ENCODE measurements around the gene UHRF2. TPM values are rescaled to one million over a fixed set of nuclear protein-coding genes. Genes with fewer than 3 reads are reported as not detected.

The UHRF2 gene
- total RNA-seq, 1 donor from 2014 or later, result 22.8 TPM

DNA sequence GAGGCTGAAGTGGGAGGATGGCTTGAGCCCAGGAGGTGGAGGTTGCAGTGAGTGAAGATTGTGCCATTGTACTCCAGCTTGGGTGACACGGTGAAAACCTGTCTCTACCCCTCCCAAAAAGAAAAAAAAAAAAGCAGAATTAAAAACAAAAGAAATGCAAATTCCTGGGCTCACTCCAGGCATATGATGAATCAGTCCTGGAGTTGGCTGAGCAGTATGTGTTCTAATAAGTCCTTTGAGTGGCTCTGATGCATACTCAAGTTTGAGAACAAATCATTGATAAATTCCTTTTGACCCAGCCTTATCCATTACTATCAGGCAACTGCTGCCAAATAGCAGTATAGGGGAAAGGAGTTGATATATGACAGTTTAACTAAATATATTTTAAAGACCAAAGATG, 28.3 kb downstream of the UHRF2 start:
- DNase-seq (ENCODE audit: low spot score in 2 of 2), result no peak
- H3K4me1 ChIP-seq, result peaks cover 0 to 11% of the 10 kb centered on the region in 2 donors

DNA sequence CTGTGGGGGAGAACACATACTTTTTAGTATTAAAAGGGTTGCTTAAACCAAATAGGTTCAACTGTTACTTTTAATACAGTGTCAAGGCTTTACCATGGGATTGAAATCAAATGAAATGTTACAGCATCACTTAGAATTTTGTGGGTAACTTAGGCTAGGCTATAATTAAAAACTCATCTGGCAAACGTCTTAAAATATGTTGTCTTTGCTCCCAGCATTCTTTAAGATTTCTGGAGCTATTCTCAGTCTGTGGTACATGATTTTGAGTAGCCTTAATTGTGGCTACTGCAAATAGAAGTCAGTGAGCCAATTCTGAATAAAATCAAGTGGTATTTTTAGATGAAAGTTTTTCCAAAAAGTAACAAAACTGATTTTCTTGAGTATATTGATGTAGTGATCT, 30.7 kb downstream of the UHRF2 start:
- DNase-seq (ENCODE audit: low spot score in 2 of 2), result no peak
- H3K4me1 ChIP-seq, result peaks cover 0 to 11% of the 10 kb centered on the region in 2 donors
- TF ChIP-seq, protein P1, sequence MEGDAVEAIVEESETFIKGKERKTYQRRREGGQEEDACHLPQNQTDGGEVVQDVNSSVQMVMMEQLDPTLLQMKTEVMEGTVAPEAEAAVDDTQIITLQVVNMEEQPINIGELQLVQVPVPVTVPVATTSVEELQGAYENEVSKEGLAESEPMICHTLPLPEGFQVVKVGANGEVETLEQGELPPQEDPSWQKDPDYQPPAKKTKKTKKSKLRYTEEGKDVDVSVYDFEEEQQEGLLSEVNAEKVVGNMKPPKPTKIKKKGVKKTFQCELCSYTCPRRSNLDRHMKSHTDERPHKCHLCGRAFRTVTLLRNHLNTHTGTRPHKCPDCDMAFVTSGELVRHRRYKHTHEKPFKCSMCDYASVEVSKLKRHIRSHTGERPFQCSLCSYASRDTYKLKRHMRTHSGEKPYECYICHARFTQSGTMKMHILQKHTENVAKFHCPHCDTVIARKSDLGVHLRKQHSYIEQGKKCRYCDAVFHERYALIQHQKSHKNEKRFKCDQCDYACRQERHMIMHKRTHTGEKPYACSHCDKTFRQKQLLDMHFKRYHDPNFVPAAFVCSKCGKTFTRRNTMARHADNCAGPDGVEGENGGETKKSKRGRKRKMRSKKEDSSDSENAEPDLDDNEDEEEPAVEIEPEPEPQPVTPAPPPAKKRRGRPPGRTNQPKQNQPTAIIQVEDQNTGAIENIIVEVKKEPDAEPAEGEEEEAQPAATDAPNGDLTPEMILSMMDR (IDR thresholded peaks at IDR 0.05), result no peak
- intact Hi-C loops (cut with DNase I), result no loop called here
- no peak overlapping the region for H3K27ac ChIP-seq
- no peaks in the 10 kb centered on the region for H3K27me3 ChIP-seq
- H3K9me3 ChIP-seq, result no peaks in the 10 kb centered on the region
- H3K36me3 ChIP-seq, result peaks cover 0 to 3% of the 10 kb centered on the region in 2 donors
- H3K4me3 ChIP-seq, result no peak overlapping the region

More for the DNA sequence above, 28.3 kb downstream of the UHRF2 start:
- Histone ChIP-seq H3K9me3 (no peaks in the 10 kb centered on the region), H3K27ac (no peak overlapping the region), H3K4me3 (no peak overlapping the region), H3K27me3 (no peaks in the 10 kb centered on the region), H3K36me3 (peaks cover under 1 to 9% of the 10 kb centered on the region in 2 donors)
- intact Hi-C loops (cut with DNase I), result no loop called here
- TF ChIP-seq, protein P1 (IDR thresholded peaks at IDR 0.05), result no peak

DNA sequence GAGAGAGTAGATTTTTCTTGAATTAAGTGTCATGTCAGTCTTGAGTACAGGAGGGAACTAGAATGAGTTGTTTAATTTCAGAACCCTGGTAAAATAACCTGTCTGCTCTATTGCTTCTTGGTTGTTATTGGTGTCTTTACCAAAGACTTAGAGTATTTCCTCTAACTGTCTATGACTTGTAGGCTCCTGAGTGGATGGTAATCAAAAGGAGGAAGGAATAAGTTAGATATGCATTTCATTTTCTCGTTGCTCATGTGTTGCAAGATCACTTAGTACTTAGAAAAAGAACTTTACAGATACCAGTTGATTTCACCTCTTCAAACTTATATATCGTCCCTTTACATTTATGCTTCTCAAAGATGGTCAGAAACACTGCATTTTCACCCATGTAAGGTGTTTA, 31.1 kb downstream of the UHRF2 start:
- TF ChIP-seq, protein P1 (IDR thresholded peaks at IDR 0.05), result no peak
- Histone ChIP-seq H3K4me1 (peaks cover 0 to 11% of the 10 kb centered on the region in 2 donors), H3K27ac (no peak overlapping the region), H3K36me3 (peaks cover 0 to 3% of the 10 kb centered on the region in 2 donors), H3K9me3 (no peaks in the 10 kb centered on the region), H3K27me3 (no peaks in the 10 kb centered on the region), H3K4me3 (no peak overlapping the region)
- no peak for DNase-seq (ENCODE audit: low spot score in 2 of 2)
- intact Hi-C loops (cut with DNase I), result no loop called here

DNA sequence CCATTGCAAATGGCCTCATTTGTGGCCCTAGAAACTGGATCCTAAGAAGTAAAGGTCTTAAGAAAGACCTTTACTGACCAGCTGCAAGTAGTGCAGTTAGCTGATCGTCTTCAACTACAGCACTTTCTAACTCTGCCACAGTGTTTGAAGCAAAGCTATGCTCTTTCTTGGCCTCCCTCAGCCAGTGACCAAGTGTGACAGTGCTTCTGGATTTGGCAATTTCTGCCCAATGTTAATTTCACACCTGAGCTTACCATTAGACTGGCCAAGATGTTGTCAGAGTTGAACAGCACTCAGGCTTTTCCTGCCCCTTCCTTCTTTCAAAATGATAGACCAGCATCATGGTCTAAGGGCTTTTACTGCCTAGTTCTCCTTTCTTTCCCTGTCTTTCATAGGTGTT, 36.1 kb downstream of the UHRF2 start:
- peaks cover 0 to 12% of the 10 kb centered on the region in 2 donors for H3K4me1 ChIP-seq
- peaks cover 0 to 3% of the 10 kb centered on the region in 2 donors for H3K36me3 ChIP-seq
- TF ChIP-seq, protein P1 (IDR thresholded peaks at IDR 0.05), result no peak
- H3K9me3 ChIP-seq, result no peaks in the 10 kb centered on the region
- no peak for DNase-seq (ENCODE audit: low spot score in 2 of 2)
- no peak overlapping the region for H3K4me3 ChIP-seq
- no peak overlapping the region for H3K27ac ChIP-seq
- H3K27me3 ChIP-seq, result no peaks in the 10 kb centered on the region
- intact Hi-C loops (cut with DNase I), result no loop called here

DNA sequence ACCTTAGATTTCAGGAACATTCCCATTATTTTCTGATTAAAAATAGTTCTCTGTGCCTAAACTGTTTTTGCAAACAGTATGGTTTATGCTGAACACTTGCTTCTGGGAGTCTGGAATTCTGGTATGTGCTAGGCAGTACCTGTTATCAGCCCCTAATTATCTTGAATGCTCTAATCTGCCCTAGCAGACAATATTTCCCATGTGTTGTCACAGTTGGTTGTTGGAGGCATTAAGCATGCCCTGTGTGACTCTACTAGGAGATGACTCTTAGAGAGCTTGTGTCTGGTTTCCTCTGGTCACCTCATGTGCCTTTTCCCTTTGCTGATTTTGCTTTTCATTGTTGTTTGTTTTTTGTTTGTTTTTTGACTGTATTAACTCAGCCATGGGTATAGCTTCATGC, 36.6 kb downstream of the UHRF2 start:
- DNase-seq (ENCODE audit: low spot score in 2 of 2), result no peak
- peaks cover 0 to 9% of the 10 kb centered on the region in 2 donors for H3K4me1 ChIP-seq
- H3K36me3 ChIP-seq, result peaks cover 0 to 3% of the 10 kb centered on the region in 2 donors

More for the DNA sequence above, 36.6 kb downstream of the UHRF2 start:
- Histone ChIP-seq H3K27ac (no peak overlapping the region), H3K4me3 (no peak overlapping the region), H3K9me3 (no peaks in the 10 kb centered on the region), H3K27me3 (no peaks in the 10 kb centered on the region)
- TF ChIP-seq, protein P1 (IDR thresholded peaks at IDR 0.05), result no peak
- intact Hi-C loops (cut with DNase I), result no loop called here

All from ascending aorta (tissue), 2 donors.